HL-60 (cell line): ENCODE data around the gene FAM78B.

Source experiments
- POLR2AphosphoS5 ChIP-seq: IDR thresholded peaks from 2 replicates; pipeline ENCODE4 v1.6.1; 2012; ENCODE audit warnings: low read depth
- TF ChIP-seq, protein P1 (sequence below): IDR thresholded peaks from one replicate; pipeline ENCODE4 v1.5.1; 2011; ENCODE audit warnings: low read length, control low read depth, inconsistent platforms; ENCODE audit not compliant: insufficient read depth
- TF ChIP-seq, protein P2 (sequence below): IDR thresholded peaks from 2 replicates; pipeline ENCODE4 v1.6.1; 2012; ENCODE audit warnings: low read depth; ENCODE audit not compliant: insufficient replicate concordance

DNA sequence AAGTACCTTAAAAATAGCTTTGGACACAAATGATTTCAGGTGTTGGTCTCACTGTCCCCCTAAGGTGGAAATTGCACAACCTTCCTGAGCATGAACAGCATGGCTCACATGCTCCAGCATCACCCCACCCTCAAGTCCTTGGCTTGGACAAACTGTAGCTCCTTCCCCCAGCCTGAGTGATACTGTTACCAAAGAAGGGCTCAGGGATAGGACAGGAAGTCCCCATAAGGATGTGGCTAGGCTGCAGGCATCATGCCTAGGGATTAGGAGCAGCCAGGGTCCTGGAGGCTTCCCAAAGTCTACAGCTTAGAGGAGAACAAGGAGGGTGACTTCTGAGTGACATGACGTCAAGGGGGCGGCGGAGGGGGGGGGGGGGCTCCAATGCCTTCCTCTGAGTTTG is 10.1 kb downstream of the FAM78B start:
- TF ChIP-seq, protein P1, sequence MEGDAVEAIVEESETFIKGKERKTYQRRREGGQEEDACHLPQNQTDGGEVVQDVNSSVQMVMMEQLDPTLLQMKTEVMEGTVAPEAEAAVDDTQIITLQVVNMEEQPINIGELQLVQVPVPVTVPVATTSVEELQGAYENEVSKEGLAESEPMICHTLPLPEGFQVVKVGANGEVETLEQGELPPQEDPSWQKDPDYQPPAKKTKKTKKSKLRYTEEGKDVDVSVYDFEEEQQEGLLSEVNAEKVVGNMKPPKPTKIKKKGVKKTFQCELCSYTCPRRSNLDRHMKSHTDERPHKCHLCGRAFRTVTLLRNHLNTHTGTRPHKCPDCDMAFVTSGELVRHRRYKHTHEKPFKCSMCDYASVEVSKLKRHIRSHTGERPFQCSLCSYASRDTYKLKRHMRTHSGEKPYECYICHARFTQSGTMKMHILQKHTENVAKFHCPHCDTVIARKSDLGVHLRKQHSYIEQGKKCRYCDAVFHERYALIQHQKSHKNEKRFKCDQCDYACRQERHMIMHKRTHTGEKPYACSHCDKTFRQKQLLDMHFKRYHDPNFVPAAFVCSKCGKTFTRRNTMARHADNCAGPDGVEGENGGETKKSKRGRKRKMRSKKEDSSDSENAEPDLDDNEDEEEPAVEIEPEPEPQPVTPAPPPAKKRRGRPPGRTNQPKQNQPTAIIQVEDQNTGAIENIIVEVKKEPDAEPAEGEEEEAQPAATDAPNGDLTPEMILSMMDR: no peak
- no peak for TF ChIP-seq POLR2AphosphoS5
- TF ChIP-seq, protein P2, sequence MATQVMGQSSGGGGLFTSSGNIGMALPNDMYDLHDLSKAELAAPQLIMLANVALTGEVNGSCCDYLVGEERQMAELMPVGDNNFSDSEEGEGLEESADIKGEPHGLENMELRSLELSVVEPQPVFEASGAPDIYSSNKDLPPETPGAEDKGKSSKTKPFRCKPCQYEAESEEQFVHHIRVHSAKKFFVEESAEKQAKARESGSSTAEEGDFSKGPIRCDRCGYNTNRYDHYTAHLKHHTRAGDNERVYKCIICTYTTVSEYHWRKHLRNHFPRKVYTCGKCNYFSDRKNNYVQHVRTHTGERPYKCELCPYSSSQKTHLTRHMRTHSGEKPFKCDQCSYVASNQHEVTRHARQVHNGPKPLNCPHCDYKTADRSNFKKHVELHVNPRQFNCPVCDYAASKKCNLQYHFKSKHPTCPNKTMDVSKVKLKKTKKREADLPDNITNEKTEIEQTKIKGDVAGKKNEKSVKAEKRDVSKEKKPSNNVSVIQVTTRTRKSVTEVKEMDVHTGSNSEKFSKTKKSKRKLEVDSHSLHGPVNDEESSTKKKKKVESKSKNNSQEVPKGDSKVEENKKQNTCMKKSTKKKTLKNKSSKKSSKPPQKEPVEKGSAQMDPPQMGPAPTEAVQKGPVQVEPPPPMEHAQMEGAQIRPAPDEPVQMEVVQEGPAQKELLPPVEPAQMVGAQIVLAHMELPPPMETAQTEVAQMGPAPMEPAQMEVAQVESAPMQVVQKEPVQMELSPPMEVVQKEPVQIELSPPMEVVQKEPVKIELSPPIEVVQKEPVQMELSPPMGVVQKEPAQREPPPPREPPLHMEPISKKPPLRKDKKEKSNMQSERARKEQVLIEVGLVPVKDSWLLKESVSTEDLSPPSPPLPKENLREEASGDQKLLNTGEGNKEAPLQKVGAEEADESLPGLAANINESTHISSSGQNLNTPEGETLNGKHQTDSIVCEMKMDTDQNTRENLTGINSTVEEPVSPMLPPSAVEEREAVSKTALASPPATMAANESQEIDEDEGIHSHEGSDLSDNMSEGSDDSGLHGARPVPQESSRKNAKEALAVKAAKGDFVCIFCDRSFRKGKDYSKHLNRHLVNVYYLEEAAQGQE: no peak
